Coronary artery (tissue), 2 donors: Measurements from ENCODE around the gene ZNF362.

Experiments used
- DNase-seq: peaks from one replicate; pipeline ENCODE4 v3.0.0-alpha.2; 2017; ENCODE audit warnings: low spot score
- H3K27ac ChIP-seq, 2 donors: fragments of 200-600 bp; sonication (generic); one replicate each; pipeline ENCODE4 v1.5.1; 2016 to 2019
- H3K4me3 ChIP-seq: fragments of 200-600 bp; sonication (generic); 2 replicates; pipeline ENCODE4 v1.5.1; 2016; ENCODE audit warnings: mild to moderate bottlenecking, moderate library complexity
- CTCF ChIP-seq: fragments of 200-600 bp; sonication (generic); IDR thresholded peaks from one replicate; pipeline ENCODE4 v1.5.1; 2019; ENCODE audit warnings: antibody characterized with exemption

ZNF362 gene

GRCh38 chr1:33327587-33328325, 71.5 kb downstream of the ZNF362 start:
- peak overlapping the region; percentile 2 to 80 for H3K27ac ChIP-seq
- no peak for TF ChIP-seq CTCF
- no peak for DNase-seq
- H3K4me3 ChIP-seq = no peak overlapping the region

- H3K27ac ChIP-seq = peak overlapping the region in 1 of 2 donors; percentile 56
- H3K4me3 ChIP-seq = no peak overlapping the region
- no peak for DNase-seq
- TF ChIP-seq CTCF = no peak
Measured at GRCh38 chr1:33328817-33329216, 72.5 kb downstream of the ZNF362 start.

DNA sequence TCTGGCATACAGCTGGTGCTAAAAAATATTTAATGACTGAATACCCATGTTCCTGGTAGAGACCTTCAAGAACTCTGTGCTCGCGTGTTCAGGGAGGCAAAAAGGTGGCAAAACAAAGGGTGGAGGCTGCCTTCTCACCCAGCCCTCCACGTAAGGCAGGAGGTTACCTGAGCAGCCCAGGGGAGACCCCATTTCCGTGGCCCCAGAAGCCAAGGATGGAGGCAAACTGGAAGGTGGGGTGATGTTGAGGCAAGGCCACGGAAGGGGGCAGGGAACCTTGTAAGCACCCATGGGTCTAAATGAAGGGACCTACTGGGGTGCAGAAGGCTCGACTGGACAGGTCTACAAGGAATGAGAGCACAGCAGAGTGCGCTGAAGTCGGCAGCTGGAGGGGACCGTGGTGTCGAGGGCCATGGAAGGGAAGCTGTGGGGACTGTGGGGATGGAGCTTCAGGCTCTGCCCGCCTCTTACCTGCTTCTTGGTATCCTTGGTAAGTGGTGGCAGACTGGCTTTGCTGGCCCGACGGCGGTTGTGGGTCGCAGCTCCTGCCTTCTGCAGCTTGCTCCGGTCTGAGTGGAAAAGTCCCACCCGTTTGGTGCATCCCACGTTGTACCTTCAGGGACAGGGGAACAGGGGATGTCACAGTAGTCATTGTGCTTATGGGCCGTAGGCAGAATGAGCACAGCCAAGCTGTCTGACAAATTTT, 73.5 kb downstream of the ZNF362 start:
- no peak for DNase-seq
- TF ChIP-seq CTCF = no peak

DNA sequence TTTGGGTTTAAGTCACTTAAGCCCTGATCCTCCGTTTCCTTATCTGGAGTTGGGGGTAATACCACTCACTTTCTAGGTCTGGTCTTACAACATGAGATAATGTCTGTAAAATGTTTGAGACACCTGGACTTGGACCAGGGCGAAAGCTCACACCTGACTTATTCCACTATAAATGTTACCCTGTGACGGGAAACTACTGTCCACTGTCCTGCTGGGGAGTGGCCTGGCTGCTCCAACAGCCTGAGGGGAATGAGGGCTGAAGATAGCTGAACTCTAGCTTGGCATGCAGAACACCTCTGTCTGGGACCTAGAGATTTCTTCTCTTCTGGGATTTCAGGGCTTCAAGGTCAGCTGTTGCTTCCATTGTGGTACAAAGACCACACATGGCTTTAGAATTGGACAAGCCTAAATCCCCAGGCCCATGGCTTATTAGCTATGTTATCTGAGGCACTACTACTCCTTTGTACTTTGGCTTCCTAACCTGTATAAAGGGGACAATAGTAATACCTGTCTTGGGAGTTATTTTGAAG, 74.1 kb downstream of the ZNF362 start:
- Histone ChIP-seq H3K4me3 (no peak overlapping the region), H3K27ac (peak overlapping the region in 1 of 2 donors; percentile 80)
- TF ChIP-seq CTCF = no peak
- DNase-seq = no peak

More for the DNA sequence above, 73.5 kb downstream of the ZNF362 start:
- peak overlapping the region in 1 of 2 donors; percentile 80 for H3K27ac ChIP-seq
- H3K4me3 ChIP-seq = no peak overlapping the region

- no peak overlapping the region for H3K4me3 ChIP-seq
- no peak for TF ChIP-seq CTCF
- H3K27ac ChIP-seq = peak overlapping the region; percentile 9 to 80
- DNase-seq = no peak
Measured at GRCh38 chr1:33330906-33331305, 74.6 kb downstream of the ZNF362 start.

GRCh38 chr1:33331444-33332356, 75.4 kb downstream of the ZNF362 start:
- no peak for TF ChIP-seq CTCF
- Histone ChIP-seq H3K27ac (peak overlapping the region; percentile 76 to 80), H3K4me3 (peak overlapping the region; percentile 57)
- DNase-seq = no peak
